NCI-H128 (cell line): ENCODE measurements around the gene KRTAP4-9.
"Not testable (repeated sequence)": the region's sequence is repeated elsewhere in the genome, so short reads cannot be mapped to it uniquely, and the experiment has no call there.

Source experiments
- DNase-seq: peaks from one replicate; lab custom pipeline; 2025; ENCODE audit not compliant: unreplicated experiment; lab: John Stamatoyannopoulos, UW

The KRTAP4-9 gene

GRCh38 chr17:41096055-41096454 lies 9.1 kb upstream of the KRTAP4-9 start:
- no peak for DNase-seq

DNA sequence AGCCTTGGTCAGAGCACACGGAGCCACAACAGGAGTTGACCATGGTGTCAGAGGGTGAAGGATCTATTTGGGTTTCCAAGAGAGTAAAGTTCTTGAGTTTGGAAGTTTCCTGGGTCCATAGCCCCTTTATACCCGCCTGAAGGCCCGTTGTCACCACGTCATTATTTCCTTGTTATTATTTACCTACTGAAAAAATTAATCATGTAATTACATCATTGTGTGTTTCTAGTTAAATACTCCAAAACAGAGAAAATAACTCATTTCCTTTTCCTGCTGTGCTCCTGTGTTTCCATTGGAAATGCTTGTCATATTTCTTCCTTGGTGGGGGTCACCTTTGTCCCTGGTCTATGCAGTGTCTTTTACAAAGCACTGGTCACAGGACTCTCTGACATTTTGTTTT lies 7.1 kb upstream of the KRTAP4-9 start, which contains the start of gene KRTAP4-8:
TSS of gene KRTAP4-8 (minus strand) at position 101 of the 400 bp plus-strand sequence. CDS start at position 43, 58 bp downstream.
- no peak for DNase-seq

DNA sequence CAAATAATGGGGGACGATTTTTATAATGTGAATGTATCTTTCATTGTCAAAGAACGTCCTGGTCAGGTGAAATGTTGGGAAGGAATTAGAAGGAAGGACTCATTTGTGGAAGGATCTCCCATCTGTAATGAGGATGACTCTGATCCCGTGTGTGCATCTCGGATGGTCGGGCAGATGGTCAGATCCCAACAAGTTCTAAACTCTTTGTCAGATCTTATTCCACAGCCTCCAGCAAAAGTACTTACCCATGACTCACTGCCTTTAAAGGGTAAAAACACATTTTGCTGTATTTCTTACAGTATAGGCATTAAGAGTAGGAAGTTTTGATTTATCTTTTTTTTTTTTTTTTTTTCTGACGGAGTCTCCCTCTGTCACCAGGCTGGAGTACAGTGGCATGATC lies 6.7 kb upstream of the KRTAP4-9 start:
- DNase-seq: no peak

DNA sequence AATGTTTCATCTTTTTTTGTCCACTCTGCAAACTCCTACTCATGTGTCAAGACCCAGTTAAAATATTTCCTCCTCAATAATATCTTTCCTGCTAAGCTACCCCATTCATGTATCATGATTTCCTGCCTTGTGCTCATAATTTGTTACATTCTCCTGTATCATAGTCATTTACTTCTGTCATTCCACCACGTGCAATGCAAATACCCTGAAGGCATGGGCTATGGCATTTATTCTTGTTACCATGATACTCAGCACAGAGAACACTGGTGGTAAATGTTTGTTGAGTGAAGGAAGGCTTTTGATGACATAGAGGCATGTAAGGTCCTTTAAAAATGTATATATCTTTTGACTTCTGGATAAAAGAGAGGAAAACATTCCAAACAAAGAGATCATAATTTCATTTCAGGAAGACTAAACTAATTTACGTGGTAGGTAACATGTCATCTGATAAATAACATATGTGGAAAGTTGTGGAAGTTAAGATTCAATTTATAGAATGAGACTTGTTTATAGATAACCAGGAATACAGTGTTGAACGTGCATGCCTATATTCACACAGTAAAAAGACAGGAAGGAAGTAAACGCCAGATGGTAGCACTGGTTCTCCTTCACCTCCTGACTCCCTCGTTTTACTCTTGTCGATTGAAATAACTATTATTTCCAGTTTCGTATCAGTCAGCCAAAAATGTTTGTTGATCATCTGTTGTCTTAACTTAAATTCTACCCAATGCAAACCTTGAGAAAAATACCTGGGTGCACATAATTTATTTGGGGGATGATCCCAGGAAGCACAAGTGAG lies 5.3 kb upstream of the KRTAP4-9 start:
- not testable (repeated sequence) for DNase-seq

- DNase-seq: no peak
Observed at GRCh38 chr17:41101586-41102259, 3.5 kb upstream of the KRTAP4-9 start, which contains the start of gene KRTAP4-16. Gene KRTAP4-16 (minus strand): TSS chr17:41102209. CDS start chr17:41102209, 0 bp downstream.

DNA sequence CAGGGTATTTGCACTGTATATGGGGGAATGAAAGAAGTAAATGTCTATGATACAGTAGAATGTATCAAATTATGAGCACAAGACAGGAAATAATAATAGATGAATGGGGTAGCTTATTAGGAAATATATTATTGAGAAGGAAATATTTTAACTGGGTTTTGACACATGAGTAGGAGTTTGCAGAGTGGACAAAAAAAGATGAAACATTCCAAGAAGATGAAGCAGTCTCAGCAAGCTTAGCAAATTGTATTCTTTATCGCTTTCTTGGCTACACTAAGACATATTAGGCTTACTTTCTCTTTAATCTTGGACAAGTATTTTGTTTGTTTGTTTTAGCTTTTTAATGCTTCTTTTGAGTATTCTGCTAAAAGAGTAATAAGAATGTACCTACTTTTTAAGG lies 1.3 kb upstream of the KRTAP4-9 start:
- no peak for DNase-seq

- DNase-seq: not testable (repeated sequence)
Observed at GRCh38 chr17:41104386-41105038, 677 bp upstream of the KRTAP4-9 start.

DNA sequence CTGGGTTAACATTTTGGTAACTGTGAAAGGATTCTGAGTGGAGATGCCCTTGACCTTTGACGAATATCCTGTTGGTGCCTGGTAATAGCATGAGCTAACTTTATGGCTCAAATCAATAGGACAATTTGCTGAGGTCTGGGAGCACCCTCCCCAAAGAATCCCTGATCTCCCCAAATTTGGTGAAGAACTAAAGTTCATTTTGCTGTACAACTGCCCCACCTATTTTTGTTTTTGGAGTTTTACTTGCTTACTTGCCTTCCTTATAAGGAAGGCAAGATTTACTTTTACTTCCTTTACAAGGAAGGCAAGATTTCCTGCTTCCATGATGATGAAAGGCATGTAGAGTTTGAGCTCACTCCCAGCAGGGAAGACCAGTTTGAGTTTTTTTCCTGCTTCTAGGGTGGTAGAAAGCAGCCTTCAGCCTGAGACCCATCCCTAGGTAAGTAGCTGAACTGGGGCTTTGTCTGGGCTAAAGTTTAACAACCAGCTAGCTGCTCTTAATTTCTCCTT lies 2.8 kb downstream of the KRTAP4-9 start:
- no peak for DNase-seq

GRCh38 chr17:41108728-41109386 lies 3.7 kb downstream of the KRTAP4-9 start:
- not testable (repeated sequence) for DNase-seq

DNA sequence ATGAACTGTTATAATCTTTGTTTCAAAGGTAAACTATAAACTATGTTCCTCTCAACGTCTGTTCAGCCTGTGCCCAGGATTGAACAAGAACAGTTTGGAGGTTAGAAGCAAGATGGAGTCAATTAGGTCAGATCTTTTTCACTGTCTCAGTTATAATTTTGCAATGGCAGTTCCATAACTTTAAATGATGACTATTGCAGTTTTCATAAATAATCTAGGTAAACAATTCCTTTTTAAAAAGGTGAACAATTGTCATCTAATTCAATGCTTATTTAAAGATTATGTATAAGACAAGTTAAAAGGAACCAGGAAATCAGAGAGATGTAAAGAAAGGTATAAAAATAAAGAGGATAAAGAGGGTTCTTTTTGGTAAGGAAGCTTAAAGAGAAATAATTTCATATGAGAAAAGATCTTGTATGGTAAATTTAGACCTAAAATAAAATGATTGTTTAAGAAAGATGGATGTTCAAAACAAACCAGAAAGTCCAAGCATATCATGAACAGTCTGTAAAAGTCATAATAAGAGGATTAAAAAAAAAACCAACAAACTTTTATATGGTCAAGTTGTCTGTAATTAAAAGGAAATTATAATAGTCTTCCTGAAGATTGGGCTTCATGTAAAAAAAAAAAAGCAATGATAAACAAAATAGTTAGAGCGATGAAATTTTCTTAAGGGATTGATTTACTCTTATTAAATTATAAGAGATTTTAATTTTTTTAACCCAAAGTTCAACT lies 6.1 kb downstream of the KRTAP4-9 start:
- DNase-seq: no peak

DNA sequence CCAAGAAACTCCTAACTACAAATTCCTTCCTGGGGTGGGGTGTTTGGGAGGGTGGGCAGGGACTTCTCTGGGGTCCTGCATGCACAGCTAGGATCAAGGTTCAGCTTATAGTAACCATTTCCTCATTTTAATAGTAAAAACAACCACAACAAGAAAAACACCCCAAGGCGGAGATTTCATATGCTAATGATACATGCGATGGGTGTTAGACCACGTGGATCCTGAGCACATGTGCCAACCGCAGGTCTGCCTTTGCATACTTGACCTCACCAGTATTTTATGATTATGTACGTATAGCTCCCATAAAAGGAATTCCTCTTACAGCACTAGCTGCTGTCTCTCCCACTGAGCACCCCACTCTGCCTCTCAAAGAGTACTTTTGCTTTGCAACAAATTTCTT lies 11.1 kb downstream of the KRTAP4-9 start:
- DNase-seq: no peak

DNA sequence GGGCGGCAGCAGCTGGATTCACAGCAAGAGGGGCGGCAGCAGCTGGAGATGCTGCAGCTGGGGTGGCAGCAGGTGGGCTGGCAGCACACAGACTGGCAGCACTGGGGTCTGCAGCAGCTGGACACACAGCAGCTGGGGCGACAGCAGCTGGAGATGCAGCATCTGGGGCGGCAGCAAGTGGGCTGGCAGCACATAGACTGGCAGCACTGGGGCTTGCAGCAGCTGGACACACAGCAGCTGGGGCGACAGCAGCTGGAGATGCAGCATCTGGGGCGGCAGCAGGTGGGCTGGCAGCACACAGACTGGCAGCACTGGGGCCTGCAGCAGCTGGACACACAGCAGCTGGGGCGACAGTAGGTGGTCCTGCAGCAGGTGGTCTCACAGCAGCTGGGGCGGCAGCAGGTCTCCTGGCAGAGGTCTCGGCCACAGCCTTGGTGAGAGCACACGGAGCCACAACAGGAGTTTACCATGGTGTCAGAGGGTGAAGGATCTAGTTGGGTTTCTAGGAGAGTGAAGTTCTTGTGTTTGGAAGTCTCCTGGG lies 12.7 kb downstream of the KRTAP4-9 start, which contains the start of gene KRTAP4-11:
TSS of gene KRTAP4-11 (minus strand) at position 528 of the 541 bp plus-strand sequence. CDS start at position 470, 58 bp downstream.
- DNase-seq: not testable (repeated sequence)

GRCh38 chr17:41118721-41119120 lies 13.5 kb downstream of the KRTAP4-9 start:
- DNase-seq: no peak

- DNase-seq: not testable (repeated sequence)
Observed at GRCh38 chr17:41119696-41120690, 14.8 kb downstream of the KRTAP4-9 start.

DNA sequence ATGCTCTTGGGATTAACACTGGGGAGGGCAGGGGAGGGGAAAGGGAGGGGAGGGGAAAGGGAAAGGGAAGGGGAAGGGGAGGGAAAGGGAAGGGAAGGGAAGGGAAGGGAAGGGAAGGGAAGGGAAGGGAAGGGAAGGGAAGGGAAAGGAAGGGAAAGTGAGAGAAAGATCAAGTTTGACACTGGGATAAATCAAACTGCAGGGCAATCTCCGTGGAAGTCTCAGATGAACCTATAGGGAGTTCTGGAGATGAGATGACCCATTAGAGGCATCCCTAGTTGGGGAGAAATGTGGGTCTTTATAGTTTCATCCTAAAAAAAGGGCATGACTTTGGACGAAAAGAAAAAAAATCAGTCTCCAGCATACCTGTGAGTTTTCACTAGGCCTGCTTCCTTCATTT lies 16.6 kb downstream of the KRTAP4-9 start:
- no peak for DNase-seq

- not testable (repeated sequence) for DNase-seq
Observed at GRCh38 chr17:41123292-41123990, 18.3 kb downstream of the KRTAP4-9 start.

DNA sequence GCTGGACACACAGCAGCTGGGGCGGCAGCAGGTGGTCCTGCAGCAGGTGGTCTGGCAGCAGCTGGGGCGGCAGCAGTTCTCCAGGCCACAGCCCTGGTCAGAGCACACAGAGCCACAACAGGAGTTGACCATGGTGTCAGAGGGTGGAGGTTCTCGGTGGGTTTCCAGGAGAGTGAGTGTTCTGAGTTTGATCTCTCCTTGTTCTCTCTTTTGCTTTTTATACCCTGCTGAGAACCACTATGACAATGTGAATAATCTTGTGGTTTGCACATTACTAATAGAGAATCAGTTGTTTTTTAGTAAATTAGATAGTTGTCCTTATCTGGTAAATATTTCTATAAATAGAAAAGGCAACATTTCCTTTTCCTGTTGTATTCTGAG lies 18.8 kb downstream of the KRTAP4-9 start, which contains the start of gene KRTAP4-12:
TSS of gene KRTAP4-12 (minus strand) at position 192 of the 381 bp plus-strand sequence. CDS start at position 132, 60 bp downstream.
- not testable (repeated sequence) for DNase-seq

DNA sequence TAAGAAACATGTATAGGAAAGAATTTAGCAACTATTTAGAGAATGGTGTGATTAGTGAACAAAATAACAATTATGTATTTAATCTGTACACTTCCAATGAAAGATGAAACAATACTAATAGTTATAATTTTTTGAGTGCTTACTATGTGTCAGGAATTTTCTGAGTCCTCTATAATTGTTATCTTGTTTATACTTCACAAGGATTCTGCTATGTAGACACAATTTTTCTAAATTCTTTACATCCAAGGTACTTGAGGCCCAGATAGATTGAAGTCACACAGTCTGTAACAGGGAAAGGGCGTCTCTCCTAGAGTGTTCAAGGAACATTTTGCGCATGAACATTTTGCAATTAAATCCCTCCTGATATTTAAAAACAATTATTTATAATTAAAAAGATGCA lies 19.9 kb downstream of the KRTAP4-9 start:
- DNase-seq: no peak
